HFFc6 (cell line): ENCODE results near the gene CSNK2A3. TPM values are rescaled to one million over a fixed set of nuclear protein-coding genes. Genes with fewer than 3 reads are reported as not detected.

Experiments used
- DNase-seq: peaks from one replicate; pipeline ENCODE4 v3.0.0-alpha.2; 2018
- H3K27ac Mint-ChIP-seq: 2 replicates; pipeline ENCODE4 v1.8.0; 2020; ENCODE audit warnings: mild to moderate bottlenecking, mixed read lengths
- H3K27me3 Mint-ChIP-seq: 2 replicates; pipeline ENCODE4 v1.8.0; 2021; ENCODE audit warnings: mild to moderate bottlenecking, moderate library complexity, mixed read lengths; ENCODE audit not compliant: insufficient read depth
- H3K36me3 Mint-ChIP-seq: 2 replicates; pipeline ENCODE4 v1.8.0; 2021; ENCODE audit warnings: low read depth, mixed read lengths
- H3K4me1 Mint-ChIP-seq: 2 replicates; pipeline ENCODE4 v1.8.0; 2020; ENCODE audit warnings: low read depth, mixed read lengths
- H3K4me3 Mint-ChIP-seq: 2 replicates; pipeline ENCODE4 v1.8.0; 2020; ENCODE audit warnings: mild to moderate bottlenecking, moderate library complexity, mixed read lengths
- H3K9me3 Mint-ChIP-seq: 2 replicates; pipeline ENCODE4 v1.8.0; 2020; ENCODE audit warnings: mild to moderate bottlenecking, mixed read lengths
- CTCF ChIP-seq: fragments of 200-600 bp; sonication (generic); IDR thresholded peaks from 2 replicates; pipeline ENCODE4 v1.5.0; 2021; ENCODE audit warnings: antibody characterized with exemption, mild to moderate bottlenecking
- total RNA-seq, 6 experiments: library from RNA; stranded (reverse); fragmentation: NEBNext Ultra II Directional; extraction: Animal tissue kit (Norgen Biotek cat#: 25700); gene quantifications; 2 replicates in 1 of 6; 3 replicates in 5 of 6; pipeline ENCODE4 v1.2.3, GENCODE V29; 2021

Gene CSNK2A3
- total RNA-seq, 6 experiments from 2014 or later = 1.2 to 3.6 (median 2.0) TPM

- H3K4me1 Mint-ChIP-seq = peaks cover 32% of the 10 kb centered on the region
- peaks cover 4% of the 10 kb centered on the region for H3K27me3 Mint-ChIP-seq
- H3K9me3 Mint-ChIP-seq = no peaks in the 10 kb centered on the region
- no peaks in the 10 kb centered on the region for H3K36me3 Mint-ChIP-seq
- no peak overlapping the region for H3K4me3 Mint-ChIP-seq
- no peak for DNase-seq
- no peak overlapping the region for H3K27ac Mint-ChIP-seq
- no peak for TF ChIP-seq CTCF
These were observed 30.9 kb upstream of the CSNK2A3 start for GRCh38 chr11:11383995-11384394.

GRCh38 chr11:11382858-11383532 lies 29.9 kb upstream of the CSNK2A3 start:
- DNase-seq = no peak
- no peak for TF ChIP-seq CTCF
- Mint-ChIP-seq H3K36me3 (no peaks in the 10 kb centered on the region), H3K4me1 (peaks cover 27% of the 10 kb centered on the region), H3K27ac (no peak overlapping the region), H3K4me3 (no peak overlapping the region), H3K27me3 (peaks cover 7% of the 10 kb centered on the region), H3K9me3 (no peaks in the 10 kb centered on the region)

GRCh38 chr11:11381471-11382105 lies 28.5 kb upstream of the CSNK2A3 start:
- Mint-ChIP-seq H3K36me3 (no peaks in the 10 kb centered on the region), H3K27ac (no peak overlapping the region), H3K4me3 (no peak overlapping the region), H3K9me3 (no peaks in the 10 kb centered on the region), H3K27me3 (peaks cover 9% of the 10 kb centered on the region), H3K4me1 (peaks cover 27% of the 10 kb centered on the region)
- no peak for DNase-seq
- no peak for TF ChIP-seq CTCF

GRCh38 chr11:11380883-11381282 lies 27.8 kb upstream of the CSNK2A3 start:
- no peak for TF ChIP-seq CTCF
- Mint-ChIP-seq H3K4me1 (peaks cover 22% of the 10 kb centered on the region), H3K9me3 (no peaks in the 10 kb centered on the region), H3K27ac (no peak overlapping the region), H3K27me3 (peaks cover 10% of the 10 kb centered on the region), H3K36me3 (no peaks in the 10 kb centered on the region), H3K4me3 (no peak overlapping the region)
- no peak for DNase-seq

- H3K4me1 Mint-ChIP-seq = peaks cover 17% of the 10 kb centered on the region
- peaks cover 11% of the 10 kb centered on the region for H3K27me3 Mint-ChIP-seq
- no peak overlapping the region for H3K4me3 Mint-ChIP-seq
- no peak for DNase-seq
- TF ChIP-seq CTCF = no peak
- no peak overlapping the region for H3K27ac Mint-ChIP-seq
- no peaks in the 10 kb centered on the region for H3K36me3 Mint-ChIP-seq
- H3K9me3 Mint-ChIP-seq = no peaks in the 10 kb centered on the region
These were observed 27.3 kb upstream of the CSNK2A3 start for GRCh38 chr11:11380340-11380739.
